Gastrocnemius medialis (tissue), 4 donors: ENCODE results near the gene GINM1.

ENCODE experiments used
- CTCF ChIP-seq, 5 experiments: fragments of 450-650 bp in 3 of 5; fragments of 200-600 bp in 2 of 5; sonication (generic) in 2 of 5; IDR thresholded peaks in 4 of 5; conservative IDR thresholded peaks in 1 of 5; 1 replicate in 4 of 5; 2 replicates in 1 of 5; pipeline ENCODE4 v1.5.1; 2016 to 2019; ENCODE audit warnings: antibody characterized with exemption in 5 of 5, mild to moderate bottlenecking in 3 of 5, moderate library complexity in 3 of 5
- POLR2A ChIP-seq, 2 donors: fragments of 450-650 bp; IDR thresholded peaks; one replicate each; pipeline ENCODE4 v1.6.1; 2017; ENCODE audit warnings: antibody characterized with exemption in 2 of 2, mild to moderate bottlenecking in 2 of 2, moderate library complexity in 2 of 2

GRCh38 chr6:149586149-149586548 is 20.0 kb downstream of the GINM1 start:
- TF ChIP-seq CTCF (IDR thresholded peaks at IDR 0.05 in 4 of 5, conservative IDR thresholded peaks at IDR 0.05 in 1 of 5) (no peak), POLR2A (IDR thresholded peaks at IDR 0.05) (no peak)
